NB4 (cell line): ENCODE results near the gene DOCK4.

Experiments used
- DNase-seq: peaks from one replicate; pipeline ENCODE4 v3.0.0; 2010; ENCODE audit warnings: low read depth
- H3K4me3 ChIP-seq: one replicate; pipeline ENCODE4 v1.5.1; 2011; ENCODE audit warnings: mild to moderate bottlenecking, low read depth, low read length, moderate library complexity
- MYC ChIP-seq: IDR thresholded peaks from 2 replicates; pipeline ENCODE4 v1.6.1; 2011; ENCODE audit warnings: low read depth, low read length
- POLR2A ChIP-seq: IDR thresholded peaks from 2 replicates; pipeline ENCODE4 v1.6.1; 2011; ENCODE audit warnings: mild to moderate bottlenecking; ENCODE audit not compliant: insufficient read length; ENCODE audit errors: extremely low read depth
- TF ChIP-seq, protein P1 (sequence below): IDR thresholded peaks from 2 replicates; pipeline ENCODE4 v1.6.1; 2011; ENCODE audit warnings: low read depth, low read length
- TF ChIP-seq, protein P2 (sequence below): IDR thresholded peaks from one replicate; pipeline ENCODE4 v1.5.1; 2012; ENCODE audit warnings: low read depth, low read length

Gene DOCK4

GRCh38 chr7:111900283-111900682 is 305.9 kb downstream of the DOCK4 start:
- no peak for DNase-seq
- TF ChIP-seq, protein P1, sequence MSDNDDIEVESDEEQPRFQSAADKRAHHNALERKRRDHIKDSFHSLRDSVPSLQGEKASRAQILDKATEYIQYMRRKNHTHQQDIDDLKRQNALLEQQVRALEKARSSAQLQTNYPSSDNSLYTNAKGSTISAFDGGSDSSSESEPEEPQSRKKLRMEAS: no peak
- TF ChIP-seq MYC: no peak
- no peak for TF ChIP-seq POLR2A
- TF ChIP-seq, protein P2, sequence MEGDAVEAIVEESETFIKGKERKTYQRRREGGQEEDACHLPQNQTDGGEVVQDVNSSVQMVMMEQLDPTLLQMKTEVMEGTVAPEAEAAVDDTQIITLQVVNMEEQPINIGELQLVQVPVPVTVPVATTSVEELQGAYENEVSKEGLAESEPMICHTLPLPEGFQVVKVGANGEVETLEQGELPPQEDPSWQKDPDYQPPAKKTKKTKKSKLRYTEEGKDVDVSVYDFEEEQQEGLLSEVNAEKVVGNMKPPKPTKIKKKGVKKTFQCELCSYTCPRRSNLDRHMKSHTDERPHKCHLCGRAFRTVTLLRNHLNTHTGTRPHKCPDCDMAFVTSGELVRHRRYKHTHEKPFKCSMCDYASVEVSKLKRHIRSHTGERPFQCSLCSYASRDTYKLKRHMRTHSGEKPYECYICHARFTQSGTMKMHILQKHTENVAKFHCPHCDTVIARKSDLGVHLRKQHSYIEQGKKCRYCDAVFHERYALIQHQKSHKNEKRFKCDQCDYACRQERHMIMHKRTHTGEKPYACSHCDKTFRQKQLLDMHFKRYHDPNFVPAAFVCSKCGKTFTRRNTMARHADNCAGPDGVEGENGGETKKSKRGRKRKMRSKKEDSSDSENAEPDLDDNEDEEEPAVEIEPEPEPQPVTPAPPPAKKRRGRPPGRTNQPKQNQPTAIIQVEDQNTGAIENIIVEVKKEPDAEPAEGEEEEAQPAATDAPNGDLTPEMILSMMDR: no peak
- H3K4me3 ChIP-seq: no peak overlapping the region

DNA sequence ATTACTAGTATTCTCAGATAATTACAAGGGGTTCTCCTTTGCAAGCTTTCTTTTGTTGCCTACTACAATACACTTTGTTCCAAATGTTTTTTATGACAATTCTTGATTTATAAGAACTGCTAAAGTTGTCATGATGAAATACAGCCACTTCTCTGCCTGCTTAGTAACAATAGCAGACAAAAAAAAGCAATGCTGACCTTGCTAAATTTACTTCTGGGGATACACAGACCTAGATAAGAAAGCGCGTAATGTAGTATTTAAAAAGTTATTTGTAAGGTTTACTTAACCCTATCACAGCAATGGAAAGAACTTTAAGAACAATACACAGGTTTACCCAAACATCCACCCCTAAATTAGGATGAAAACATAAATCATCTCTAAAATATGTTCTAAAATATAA is 311.1 kb downstream of the DOCK4 start:
- no peak for DNase-seq
- H3K4me3 ChIP-seq: no peak overlapping the region
- no peak for TF ChIP-seq POLR2A
- TF ChIP-seq, protein P2: no peak

GRCh38 chr7:111894518-111894917 is 311.7 kb downstream of the DOCK4 start:
- H3K4me3 ChIP-seq: no peak overlapping the region
- no peak for DNase-seq
- TF ChIP-seq, protein P2: no peak
- TF ChIP-seq MYC (no peak), POLR2A (no peak)
- TF ChIP-seq, protein P1: no peak

DNA sequence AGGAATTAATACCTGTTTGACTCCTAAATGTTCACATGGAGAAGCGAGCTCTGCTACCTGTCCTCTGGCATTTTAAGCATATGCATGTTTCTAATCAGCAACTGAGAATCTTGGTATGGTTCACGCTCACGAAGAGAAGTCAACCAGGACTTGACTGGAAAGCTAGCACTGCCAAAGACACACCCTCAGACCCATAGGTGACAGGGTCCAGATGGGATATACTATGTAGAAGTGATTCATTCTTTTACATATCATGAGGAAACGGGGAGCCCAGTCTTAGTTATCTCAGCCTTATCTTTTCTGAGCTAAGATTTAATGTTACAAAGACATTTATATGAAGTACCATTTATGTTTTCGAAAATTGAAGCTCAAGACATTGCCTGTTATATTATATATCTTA is 313.0 kb downstream of the DOCK4 start:
- TF ChIP-seq, protein P1: no peak
- TF ChIP-seq MYC: no peak
- TF ChIP-seq, protein P2: no peak
- TF ChIP-seq POLR2A: no peak
- no peak for DNase-seq
- H3K4me3 ChIP-seq: no peak overlapping the region

DNA sequence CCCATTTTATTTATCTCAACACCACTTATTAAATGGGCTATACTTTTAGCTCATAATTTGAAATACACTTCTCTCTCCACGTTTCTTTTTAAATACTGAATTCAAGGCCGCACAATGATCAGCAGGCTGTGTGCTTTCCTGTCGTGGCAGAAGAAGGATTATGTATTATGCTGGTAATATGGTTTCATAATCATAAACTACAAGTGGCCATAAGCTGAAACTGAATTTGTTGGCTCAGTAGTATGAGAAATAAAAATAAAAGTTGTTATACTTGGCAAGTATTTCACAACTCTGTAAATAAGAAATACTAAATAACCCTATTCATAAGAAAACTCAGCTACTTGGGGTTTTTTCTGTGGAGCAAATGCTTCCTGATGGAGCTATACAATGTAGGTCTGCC is 313.6 kb downstream of the DOCK4 start:
- no peak for DNase-seq
- no peak overlapping the region for H3K4me3 ChIP-seq
- no peak for TF ChIP-seq POLR2A
- TF ChIP-seq MYC: no peak
- TF ChIP-seq, protein P1: no peak
- TF ChIP-seq, protein P2: no peak

- no peak for DNase-seq
These were observed 318.5 kb downstream of the DOCK4 start for GRCh38 chr7:111887734-111888133.

More at GRCh38 chr7:111887734-111888133, 318.5 kb downstream of the DOCK4 start:
- TF ChIP-seq, protein P1: no peak
- TF ChIP-seq POLR2A (no peak), MYC (no peak)
- TF ChIP-seq, protein P2: no peak
- no peak overlapping the region for H3K4me3 ChIP-seq
